ENCODE measurements around the gene ANKHD1. TPM values are rescaled to one million over a fixed set of nuclear protein-coding genes. Genes with fewer than 3 reads are reported as not detected.

The ANKHD1 gene
- total RNA-seq, 4 donors from 2014 or later, result 148 to 362 (median 168) TPM

DNA sequence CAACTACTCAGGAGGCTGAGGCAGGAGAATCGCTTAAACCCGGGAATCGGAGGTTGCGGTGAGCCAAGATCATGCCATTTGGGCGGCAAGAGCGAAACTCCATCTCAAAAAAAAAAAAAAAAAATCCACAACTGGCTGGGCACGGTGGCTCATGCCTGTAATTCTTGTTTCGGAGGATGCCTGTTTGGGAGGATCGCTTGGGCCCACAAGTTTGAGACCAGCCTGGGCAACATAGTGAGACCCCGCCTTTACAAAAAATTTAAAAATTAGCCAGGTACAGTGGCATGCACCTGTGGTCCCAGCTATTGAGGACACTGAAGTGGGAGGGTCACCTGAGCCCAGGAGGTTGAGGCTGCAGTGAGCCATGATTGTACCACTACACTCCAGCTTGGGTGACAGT is 144.0 kb downstream of the ANKHD1 start:
- TF ChIP-seq EP300 (IDR thresholded peaks at IDR 0.05), result no peak
- no peak for TF ChIP-seq POLR2A (IDR thresholded peaks at IDR 0.05)
- no peak for TF ChIP-seq POLR2AphosphoS5 (IDR thresholded peaks at IDR 0.05)
- TF ChIP-seq, protein P1, sequence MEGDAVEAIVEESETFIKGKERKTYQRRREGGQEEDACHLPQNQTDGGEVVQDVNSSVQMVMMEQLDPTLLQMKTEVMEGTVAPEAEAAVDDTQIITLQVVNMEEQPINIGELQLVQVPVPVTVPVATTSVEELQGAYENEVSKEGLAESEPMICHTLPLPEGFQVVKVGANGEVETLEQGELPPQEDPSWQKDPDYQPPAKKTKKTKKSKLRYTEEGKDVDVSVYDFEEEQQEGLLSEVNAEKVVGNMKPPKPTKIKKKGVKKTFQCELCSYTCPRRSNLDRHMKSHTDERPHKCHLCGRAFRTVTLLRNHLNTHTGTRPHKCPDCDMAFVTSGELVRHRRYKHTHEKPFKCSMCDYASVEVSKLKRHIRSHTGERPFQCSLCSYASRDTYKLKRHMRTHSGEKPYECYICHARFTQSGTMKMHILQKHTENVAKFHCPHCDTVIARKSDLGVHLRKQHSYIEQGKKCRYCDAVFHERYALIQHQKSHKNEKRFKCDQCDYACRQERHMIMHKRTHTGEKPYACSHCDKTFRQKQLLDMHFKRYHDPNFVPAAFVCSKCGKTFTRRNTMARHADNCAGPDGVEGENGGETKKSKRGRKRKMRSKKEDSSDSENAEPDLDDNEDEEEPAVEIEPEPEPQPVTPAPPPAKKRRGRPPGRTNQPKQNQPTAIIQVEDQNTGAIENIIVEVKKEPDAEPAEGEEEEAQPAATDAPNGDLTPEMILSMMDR (IDR thresholded peaks at IDR 0.05), result no peak
- no peaks in the 10 kb centered on the region for H3K27me3 ChIP-seq
- no peak overlapping the region for H3K27ac ChIP-seq
- no peak for DNase-seq (ENCODE audit: low spot score in 2 of 2)
- H3K4me3 ChIP-seq, result no peak overlapping the region
- H3K9me3 ChIP-seq, result no peaks in the 10 kb centered on the region
- peaks cover 55% of the 10 kb centered on the region for H3K36me3 ChIP-seq
- WGBS, result 93% methylated on average over 10 of the region's 10 CpGs
- H3K4me1 ChIP-seq, result peaks cover 39% of the 10 kb centered on the region

DNA sequence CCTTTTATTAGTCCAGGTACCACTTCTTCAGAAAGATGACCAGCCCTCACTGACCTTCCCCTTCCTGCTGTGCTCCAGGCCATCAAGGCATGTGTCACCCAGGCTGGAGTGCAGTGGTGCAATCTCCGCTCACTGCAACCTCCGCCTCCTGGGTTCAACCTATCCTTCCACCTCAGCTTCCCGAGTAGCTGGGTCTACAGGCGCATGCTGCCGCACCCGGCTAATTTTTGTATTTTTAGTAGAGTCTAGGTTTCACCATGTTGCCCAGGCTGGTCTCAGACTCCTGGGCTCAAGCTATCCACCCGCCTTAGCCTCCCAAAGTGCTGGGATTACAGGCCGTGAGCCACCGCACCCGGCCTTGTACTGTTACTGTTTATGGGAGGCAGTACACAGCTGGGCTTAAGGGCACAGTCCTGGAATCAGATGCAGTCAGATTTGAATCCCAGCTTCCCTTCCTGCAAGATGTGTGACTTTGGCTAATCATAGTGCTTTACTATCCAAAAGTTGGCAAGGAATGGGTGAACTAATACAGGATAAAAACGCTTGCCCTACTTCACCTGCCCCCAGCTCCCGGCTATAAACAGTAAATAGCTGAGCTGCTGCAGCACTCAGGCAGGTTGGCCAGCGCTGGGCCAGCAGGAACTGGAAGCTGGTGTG is 145.3 kb downstream of the ANKHD1 start:
- Histone ChIP-seq H3K4me3 (peak overlapping the region; percentile 60), H3K4me1 (peaks cover 39% of the 10 kb centered on the region), H3K27me3 (no peaks in the 10 kb centered on the region), H3K36me3 (peaks cover 55% of the 10 kb centered on the region), H3K9me3 (no peaks in the 10 kb centered on the region), H3K27ac (peak overlapping the region; percentile 97)
- TF ChIP-seq, protein P1 (IDR thresholded peaks at IDR 0.05), result no peak
- TF ChIP-seq EP300 (IDR thresholded peaks at IDR 0.05), result no peak
- TF ChIP-seq POLR2A (IDR thresholded peaks at IDR 0.05), result no peak
- no peak for TF ChIP-seq POLR2AphosphoS5 (IDR thresholded peaks at IDR 0.05)
- peak in 1 of 2 donors; percentile 66 for DNase-seq (ENCODE audit: low spot score in 2 of 2)
- WGBS, result 46% methylated on average over 11 of the region's 13 CpGs

DNA sequence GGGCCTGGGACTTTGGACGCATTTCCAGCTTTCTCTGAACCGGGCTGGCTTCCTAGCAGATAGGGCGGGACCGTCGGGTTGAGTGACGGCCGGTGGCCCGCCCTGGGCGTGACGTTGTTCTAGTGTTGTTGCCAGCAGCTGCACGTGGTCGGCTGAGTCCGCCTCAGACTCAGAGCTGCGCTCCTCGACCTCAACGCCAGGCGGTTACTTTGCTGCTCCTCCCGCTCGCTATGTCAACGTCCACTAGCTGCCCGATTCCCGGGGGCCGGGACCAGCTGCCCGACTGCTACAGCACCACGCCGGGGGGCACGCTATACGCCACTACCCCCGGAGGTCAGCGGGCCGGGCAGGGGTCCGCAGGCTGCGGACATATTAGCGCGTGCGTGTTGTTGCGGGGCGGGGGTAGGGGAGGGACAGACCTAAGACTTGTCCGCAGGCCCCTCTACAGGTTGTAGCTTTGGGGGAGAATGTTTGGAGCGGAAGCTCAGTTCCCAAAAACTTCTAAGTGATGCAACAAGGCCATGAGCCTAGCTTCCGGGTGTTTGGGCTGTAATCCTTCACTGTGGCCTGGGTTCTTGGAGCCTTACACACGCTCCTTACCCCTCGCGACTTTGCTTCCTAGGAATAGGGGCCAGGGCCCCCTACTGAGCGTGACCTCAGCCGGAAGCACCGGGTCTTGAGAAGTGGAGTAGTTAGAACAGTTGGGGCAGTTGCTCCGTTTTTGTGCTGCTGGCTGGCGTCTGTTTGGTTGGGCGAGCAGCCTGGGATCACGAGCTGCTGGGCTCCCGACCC is 146.1 kb downstream of the ANKHD1 start, which contains the start of gene EIF4EBP3:
TSS of gene EIF4EBP3 (plus strand) at position 155 of the 792 bp plus-strand sequence. CDS start at position 231, 76 bp downstream.
- 0% methylated on average over 33 of the region's 52 CpGs for WGBS
- TF ChIP-seq EP300 (IDR thresholded peaks at IDR 0.05), result no peak
- TF ChIP-seq, protein P1 (IDR thresholded peaks at IDR 0.05), result peak; percentile 76 to 84
- TF ChIP-seq POLR2AphosphoS5 (IDR thresholded peaks at IDR 0.05), result peak; percentile 33 to 90 (median 89)
- peak; percentile 46 to 83 for TF ChIP-seq POLR2A (IDR thresholded peaks at IDR 0.05)
- H3K4me1 ChIP-seq, result peaks cover 39% of the 10 kb centered on the region
- DNase-seq (ENCODE audit: low spot score in 2 of 2), result peak; percentile 98 to 99
- no peaks in the 10 kb centered on the region for H3K27me3 ChIP-seq
- no peaks in the 10 kb centered on the region for H3K9me3 ChIP-seq
- peak within 1 kb of the TSS; percentile 60 for H3K4me3 ChIP-seq
- peak within 1 kb of the TSS; percentile 97 for H3K27ac ChIP-seq
- peaks cover 51% of the 10 kb centered on the region for H3K36me3 ChIP-seq

DNA sequence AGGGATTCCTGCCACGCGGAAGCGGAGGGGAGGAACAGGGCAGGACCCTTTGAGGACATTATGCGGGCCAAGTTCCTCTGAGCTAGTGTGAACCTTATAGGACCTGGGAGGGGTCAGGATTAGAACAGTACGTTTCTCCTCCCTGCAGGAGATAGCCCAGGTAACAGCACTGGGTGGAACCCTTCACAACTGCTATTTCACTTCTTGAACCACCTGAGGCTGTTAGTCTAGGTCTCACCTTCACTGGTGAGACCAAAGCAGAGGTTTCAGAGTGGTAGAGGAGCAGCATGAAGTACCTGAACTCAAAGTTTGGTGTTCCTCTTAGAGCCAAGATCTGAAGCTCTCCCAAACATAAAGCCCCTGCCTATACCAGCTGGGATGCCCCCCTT is 146.7 kb downstream of the ANKHD1 start:
- DNase-seq (ENCODE audit: low spot score in 2 of 2), result no peak
- Histone ChIP-seq H3K27ac (peak overlapping the region; percentile 97), H3K4me1 (peaks cover 39% of the 10 kb centered on the region), H3K9me3 (no peaks in the 10 kb centered on the region), H3K36me3 (peaks cover 45% of the 10 kb centered on the region), H3K27me3 (no peaks in the 10 kb centered on the region), H3K4me3 (peak overlapping the region; percentile 60)
- TF ChIP-seq POLR2A (IDR thresholded peaks at IDR 0.05) (no peak), POLR2AphosphoS5 (IDR thresholded peaks at IDR 0.05) (no peak), EP300 (IDR thresholded peaks at IDR 0.05) (no peak)
- TF ChIP-seq, protein P1 (IDR thresholded peaks at IDR 0.05), result no peak
- WGBS, result 6% methylated on average over 5 of the region's 5 CpGs

DNA sequence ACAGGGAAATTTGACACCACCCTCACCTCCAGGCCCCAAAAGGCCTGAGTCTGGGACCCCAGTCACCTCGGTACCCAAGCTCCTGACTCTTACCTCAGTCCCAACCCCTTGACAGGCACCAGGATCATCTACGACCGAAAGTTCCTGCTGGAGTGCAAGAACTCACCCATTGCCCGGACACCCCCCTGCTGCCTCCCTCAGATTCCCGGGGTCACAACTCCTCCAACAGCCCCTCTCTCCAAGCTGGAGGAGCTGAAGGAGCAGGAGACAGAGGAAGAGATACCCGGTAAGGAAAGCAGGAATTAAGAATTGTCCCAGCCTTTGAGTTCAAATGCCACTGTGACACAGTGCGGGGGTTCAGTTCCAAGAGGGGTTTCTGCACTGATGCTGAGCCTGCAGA is 147.2 kb downstream of the ANKHD1 start:
- TF ChIP-seq EP300 (IDR thresholded peaks at IDR 0.05) (no peak), POLR2AphosphoS5 (IDR thresholded peaks at IDR 0.05) (no peak), POLR2A (IDR thresholded peaks at IDR 0.05) (no peak)
- TF ChIP-seq, protein P1 (IDR thresholded peaks at IDR 0.05), result no peak
- Histone ChIP-seq H3K27me3 (no peaks in the 10 kb centered on the region), H3K4me1 (peaks cover 39% of the 10 kb centered on the region), H3K27ac (peak overlapping the region; percentile 97), H3K4me3 (peak overlapping the region; percentile 60), H3K36me3 (peaks cover 40% of the 10 kb centered on the region), H3K9me3 (no peaks in the 10 kb centered on the region)
- 89% methylated on average over 5 of the region's 7 CpGs for WGBS
- peak in 1 of 2 donors; percentile 66 for DNase-seq (ENCODE audit: low spot score in 2 of 2)
